ENCODE results near the gene WDR19.
"Not testable (repeated sequence)": the region's sequence is repeated elsewhere in the genome, so short reads cannot be mapped to it uniquely, and the experiment has no call there.

The WDR19 gene

GRCh38 chr4:39166177-39166576 lies 16.2 kb upstream of the WDR19 start:
- no peak overlapping the region for H3K27ac ChIP-seq
- no peak for TF ChIP-seq CTCF (conservative IDR thresholded peaks at IDR 0.05)
- TF ChIP-seq ZFX (IDR thresholded peaks at IDR 0.05), result no peak

- H3K27ac ChIP-seq, result no peak overlapping the region
- TF ChIP-seq ZFX (IDR thresholded peaks at IDR 0.05) (no peak), CTCF (conservative IDR thresholded peaks at IDR 0.05) (no peak)
Measured at GRCh38 chr4:39166669-39167068, 15.7 kb upstream of the WDR19 start.

GRCh38 chr4:39169426-39169825 lies 12.9 kb upstream of the WDR19 start:
- TF ChIP-seq ZFX (IDR thresholded peaks at IDR 0.05), result no peak
- TF ChIP-seq CTCF (conservative IDR thresholded peaks at IDR 0.05), result no peak
- H3K27ac ChIP-seq, result no peak overlapping the region

- no peak overlapping the region for H3K27ac ChIP-seq
- no peak for TF ChIP-seq CTCF (conservative IDR thresholded peaks at IDR 0.05)
- TF ChIP-seq ZFX (IDR thresholded peaks at IDR 0.05), result no peak
Measured at GRCh38 chr4:39170301-39170700, 12.0 kb upstream of the WDR19 start.

GRCh38 chr4:39178706-39179105 lies 3.6 kb upstream of the WDR19 start:
- TF ChIP-seq ZFX (IDR thresholded peaks at IDR 0.05), result no peak
- no peak for TF ChIP-seq CTCF (conservative IDR thresholded peaks at IDR 0.05)
- no peak overlapping the region for H3K27ac ChIP-seq

- no peak overlapping the region for H3K27ac ChIP-seq
- TF ChIP-seq ZFX (IDR thresholded peaks at IDR 0.05) (no peak), CTCF (conservative IDR thresholded peaks at IDR 0.05) (no peak)
Measured at GRCh38 chr4:39179681-39180080, 2.6 kb upstream of the WDR19 start.

GRCh38 chr4:39180629-39181028 lies 1.7 kb upstream of the WDR19 start:
- H3K27ac ChIP-seq, result not testable (repeated sequence)

- TF ChIP-seq ZFX (IDR thresholded peaks at IDR 0.05) (no peak), CTCF (conservative IDR thresholded peaks at IDR 0.05) (no peak)
- no peak overlapping the region for H3K27ac ChIP-seq
Measured at GRCh38 chr4:39181520-39181904, 817 bp upstream of the WDR19 start.
